ENCODE results near the gene PRR7. TPM values are rescaled to one million over a fixed set of nuclear protein-coding genes. Genes with fewer than 3 reads are reported as not detected.
A peak's percentile ranks its signal among the peaks of the same experiment; 100 is the strongest.

The PRR7 gene
- total and polyA plus RNA-seq, 2 of the 13 experiments (the other 11 are each of a cell fraction or from before 2014, with no cell fraction given): 4.8 to 5.0 TPM

DNA sequence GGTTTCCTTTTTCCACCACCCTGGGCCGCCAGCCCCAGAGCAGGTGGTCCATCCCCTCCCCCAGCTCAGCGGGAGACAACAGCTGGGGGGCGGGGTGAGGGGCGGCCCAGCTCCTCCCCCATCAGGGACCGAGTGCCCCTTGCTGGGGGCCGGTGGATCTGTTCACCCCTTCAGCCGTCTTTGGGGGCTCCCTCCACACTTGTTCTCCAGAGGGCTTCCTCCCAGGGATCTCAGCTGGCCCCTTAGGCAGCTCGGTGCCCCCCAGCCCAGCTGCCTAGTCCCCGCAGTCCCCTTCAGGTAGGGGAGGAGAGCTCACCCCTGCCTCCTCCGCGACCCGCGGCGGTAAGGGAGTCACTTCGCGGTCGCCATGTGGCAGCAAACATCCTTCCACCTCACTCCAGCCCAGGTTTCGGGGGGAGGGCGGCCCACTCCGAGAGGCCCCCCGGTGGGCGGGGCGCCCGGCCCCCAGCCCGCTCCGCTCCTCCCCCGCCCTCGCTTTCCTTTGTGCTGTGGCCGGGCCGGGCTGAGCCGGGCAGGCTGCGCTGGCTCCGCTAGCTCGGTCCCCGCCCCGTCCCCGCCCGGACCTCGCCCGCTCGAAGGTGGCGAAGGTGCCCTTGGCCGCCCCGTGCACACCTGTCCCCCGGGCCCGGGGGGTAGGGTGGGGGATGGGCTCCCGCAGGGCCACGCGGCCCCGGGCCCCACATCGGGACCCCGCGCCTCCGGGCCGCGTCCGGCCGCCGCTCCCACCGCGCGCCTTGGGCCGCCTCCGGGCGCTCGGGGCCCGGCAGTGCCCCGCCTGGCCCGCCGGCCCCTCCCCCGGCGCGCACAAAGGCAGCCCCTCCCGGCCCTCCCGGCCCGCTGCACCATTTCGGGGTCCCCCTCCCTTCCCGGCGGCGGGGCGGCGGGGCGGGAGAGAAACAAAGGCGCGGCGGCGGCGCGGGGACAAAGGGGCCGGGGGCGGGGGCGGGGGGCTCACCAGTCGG, 26.1 kb downstream of the PRR7 start (continued):
- TF ChIP-seq, protein P1, sequence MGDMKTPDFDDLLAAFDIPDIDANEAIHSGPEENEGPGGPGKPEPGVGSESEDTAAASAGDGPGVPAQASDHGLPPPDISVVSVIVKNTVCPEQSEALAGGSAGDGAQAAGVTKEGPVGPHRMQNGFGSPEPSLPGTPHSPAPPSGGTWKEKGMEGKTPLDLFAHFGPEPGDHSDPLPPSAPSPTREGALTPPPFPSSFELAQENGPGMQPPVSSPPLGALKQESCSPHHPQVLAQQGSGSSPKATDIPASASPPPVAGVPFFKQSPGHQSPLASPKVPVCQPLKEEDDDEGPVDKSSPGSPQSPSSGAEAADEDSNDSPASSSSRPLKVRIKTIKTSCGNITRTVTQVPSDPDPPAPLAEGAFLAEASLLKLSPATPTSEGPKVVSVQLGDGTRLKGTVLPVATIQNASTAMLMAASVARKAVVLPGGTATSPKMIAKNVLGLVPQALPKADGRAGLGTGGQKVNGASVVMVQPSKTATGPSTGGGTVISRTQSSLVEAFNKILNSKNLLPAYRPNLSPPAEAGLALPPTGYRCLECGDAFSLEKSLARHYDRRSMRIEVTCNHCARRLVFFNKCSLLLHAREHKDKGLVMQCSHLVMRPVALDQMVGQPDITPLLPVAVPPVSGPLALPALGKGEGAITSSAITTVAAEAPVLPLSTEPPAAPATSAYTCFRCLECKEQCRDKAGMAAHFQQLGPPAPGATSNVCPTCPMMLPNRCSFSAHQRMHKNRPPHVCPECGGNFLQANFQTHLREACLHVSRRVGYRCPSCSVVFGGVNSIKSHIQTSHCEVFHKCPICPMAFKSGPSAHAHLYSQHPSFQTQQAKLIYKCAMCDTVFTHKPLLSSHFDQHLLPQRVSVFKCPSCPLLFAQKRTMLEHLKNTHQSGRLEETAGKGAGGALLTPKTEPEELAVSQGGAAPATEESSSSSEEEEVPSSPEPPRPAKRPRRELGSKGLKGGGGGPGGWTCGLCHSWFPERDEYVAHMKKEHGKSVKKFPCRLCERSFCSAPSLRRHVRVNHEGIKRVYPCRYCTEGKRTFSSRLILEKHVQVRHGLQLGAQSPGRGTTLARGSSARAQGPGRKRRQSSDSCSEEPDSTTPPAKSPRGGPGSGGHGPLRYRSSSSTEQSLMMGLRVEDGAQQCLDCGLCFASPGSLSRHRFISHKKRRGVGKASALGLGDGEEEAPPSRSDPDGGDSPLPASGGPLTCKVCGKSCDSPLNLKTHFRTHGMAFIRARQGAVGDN (CRISPR knock-in tag; IDR thresholded peaks at IDR 0.05): peak; percentile 64
- TF ChIP-seq MYC (CRISPR knock-in tag; IDR thresholded peaks at IDR 0.05; ENCODE audit: borderline replicate concordance): peak; percentile 62
- TF ChIP-seq, protein P2, sequence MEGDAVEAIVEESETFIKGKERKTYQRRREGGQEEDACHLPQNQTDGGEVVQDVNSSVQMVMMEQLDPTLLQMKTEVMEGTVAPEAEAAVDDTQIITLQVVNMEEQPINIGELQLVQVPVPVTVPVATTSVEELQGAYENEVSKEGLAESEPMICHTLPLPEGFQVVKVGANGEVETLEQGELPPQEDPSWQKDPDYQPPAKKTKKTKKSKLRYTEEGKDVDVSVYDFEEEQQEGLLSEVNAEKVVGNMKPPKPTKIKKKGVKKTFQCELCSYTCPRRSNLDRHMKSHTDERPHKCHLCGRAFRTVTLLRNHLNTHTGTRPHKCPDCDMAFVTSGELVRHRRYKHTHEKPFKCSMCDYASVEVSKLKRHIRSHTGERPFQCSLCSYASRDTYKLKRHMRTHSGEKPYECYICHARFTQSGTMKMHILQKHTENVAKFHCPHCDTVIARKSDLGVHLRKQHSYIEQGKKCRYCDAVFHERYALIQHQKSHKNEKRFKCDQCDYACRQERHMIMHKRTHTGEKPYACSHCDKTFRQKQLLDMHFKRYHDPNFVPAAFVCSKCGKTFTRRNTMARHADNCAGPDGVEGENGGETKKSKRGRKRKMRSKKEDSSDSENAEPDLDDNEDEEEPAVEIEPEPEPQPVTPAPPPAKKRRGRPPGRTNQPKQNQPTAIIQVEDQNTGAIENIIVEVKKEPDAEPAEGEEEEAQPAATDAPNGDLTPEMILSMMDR (CRISPR knock-in tag; IDR thresholded peaks at IDR 0.05): 0 out of 2 replicates have a peak, but pooled peaks have one; percentile 11
- TF ChIP-seq KDM5B (CRISPR knock-in tag; IDR thresholded peaks at IDR 0.05; ENCODE audit: borderline replicate concordance): peak; percentile 25; the same call in 1 of the 2 replicates
- TF ChIP-seq ZC3H4 (CRISPR knock-in tag; IDR thresholded peaks at IDR 0.05; ENCODE audit: borderline replicate concordance): no peak
- 0 out of 2 replicates have a peak, but pooled peaks have one; percentile 38 for TF ChIP-seq CCDC6 (CRISPR knock-in tag; IDR thresholded peaks at IDR 0.05)
- no peak for TF ChIP-seq FOSL1 (CRISPR knock-in tag; IDR thresholded peaks at IDR 0.05; ENCODE audit: borderline replicate concordance)
- TF ChIP-seq AGO1 (IDR thresholded peaks at IDR 0.05; ENCODE audit: low read depth, low read length, poor library complexity, severe bottlenecking): peak; percentile 49
- TF ChIP-seq NFRKB (IDR thresholded peaks at IDR 0.05): no peak
- TF ChIP-seq ZNF788 (CRISPR knock-in tag; IDR thresholded peaks at IDR 0.05; ENCODE audit: borderline replicate concordance): no peak
- peak; percentile 12; the same call in 1 of the 2 replicates for TF ChIP-seq FOSL2 (CRISPR knock-in tag; IDR thresholded peaks at IDR 0.05)
- TF ChIP-seq, protein P3, sequence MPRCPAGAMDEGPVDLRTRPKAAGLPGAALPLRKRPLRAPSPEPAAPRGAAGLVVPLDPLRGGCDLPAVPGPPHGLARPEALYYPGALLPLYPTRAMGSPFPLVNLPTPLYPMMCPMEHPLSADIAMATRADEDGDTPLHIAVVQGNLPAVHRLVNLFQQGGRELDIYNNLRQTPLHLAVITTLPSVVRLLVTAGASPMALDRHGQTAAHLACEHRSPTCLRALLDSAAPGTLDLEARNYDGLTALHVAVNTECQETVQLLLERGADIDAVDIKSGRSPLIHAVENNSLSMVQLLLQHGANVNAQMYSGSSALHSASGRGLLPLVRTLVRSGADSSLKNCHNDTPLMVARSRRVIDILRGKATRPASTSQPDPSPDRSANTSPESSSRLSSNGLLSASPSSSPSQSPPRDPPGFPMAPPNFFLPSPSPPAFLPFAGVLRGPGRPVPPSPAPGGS (CRISPR knock-in tag; IDR thresholded peaks at IDR 0.05): 0 out of 2 replicates have a peak, but pooled peaks have one; percentile 68
- TF ChIP-seq, protein P4, sequence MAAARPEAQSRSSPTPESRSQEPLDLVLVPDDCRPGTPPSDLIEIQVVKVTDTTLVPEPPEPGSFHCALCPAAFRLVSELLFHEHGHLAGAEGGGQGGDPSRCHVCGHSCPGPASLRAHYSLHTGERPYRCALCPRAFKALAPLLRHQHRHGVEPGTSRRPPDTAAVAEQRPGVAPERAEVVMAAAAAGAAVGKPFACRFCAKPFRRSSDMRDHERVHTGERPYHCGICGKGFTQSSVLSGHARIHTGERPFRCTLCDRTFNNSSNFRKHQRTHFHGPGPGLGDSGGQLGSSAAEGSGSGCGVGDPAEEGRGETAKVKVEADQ (CRISPR knock-in tag; IDR thresholded peaks at IDR 0.05; ENCODE audit: borderline replicate concordance): 0 out of 2 replicates have a peak, but pooled peaks have one; percentile 12
- TF ChIP-seq SP5 (CRISPR knock-in tag; IDR thresholded peaks at IDR 0.05; ENCODE audit: borderline replicate concordance, low read depth): peak; percentile 30; the same call in 1 of the 2 replicates
- no peak for TF ChIP-seq LCORL (IDR thresholded peaks at IDR 0.05)
- 0 out of 2 replicates have a peak, but pooled peaks have one; percentile 23 for TF ChIP-seq LCORL (CRISPR knock-in tag; IDR thresholded peaks at IDR 0.05)
- TF ChIP-seq DMAP1 (CRISPR knock-in tag; IDR thresholded peaks at IDR 0.05): peak; percentile 11; the same call in 1 of the 2 replicates
- peak; percentile 38; the same call in 1 of the 2 replicates for TF ChIP-seq GABPB1 (CRISPR knock-in tag; IDR thresholded peaks at IDR 0.05)

Measured in HepG2 (cell line).